WTC11 (cell line): ENCODE data around the gene CNTNAP2. TPM values are rescaled to one million over a fixed set of nuclear protein-coding genes. Genes with fewer than 3 reads are reported as not detected.

Source experiments
- ATAC-seq: fragments of 200-7000 bp; cut with Tn5 transposase; 2 replicates; pipeline ENCODE4 v1.10.0; 2021; ENCODE audit warnings: mild to moderate bottlenecking, moderate library complexity
- CTCF ChIA-PET: fragments of 300-600 bp; sonication (Branson Sonifier 250); formaldehyde crosslinking; loops from one replicate; lab custom pipeline; 2021; ENCODE audit warnings: antibody characterized with exemption; lab: Charles Lee
- POLR2A ChIA-PET: fragments of 350-600 bp; sonication (Branson Sonifier 250); formaldehyde crosslinking; loops from one replicate; lab custom pipeline; 2021; ENCODE audit warnings: antibody characterized with exemption; lab: Charles Lee
- DNase-seq: peaks from one replicate; pipeline ENCODE4 v3.0.0; 2021; ENCODE audit warnings: low spot score
- H3K27ac Mint-ChIP-seq: 2 replicates; pipeline ENCODE4 v1.8.0; 2021; ENCODE audit warnings: mixed read lengths
- H3K27me3 Mint-ChIP-seq: 2 replicates; pipeline ENCODE4 v1.8.0; 2021; ENCODE audit warnings: low read depth, mild to moderate bottlenecking, moderate library complexity, mixed read lengths
- H3K36me3 Mint-ChIP-seq: 2 replicates; pipeline ENCODE4 v1.8.0; 2021; ENCODE audit warnings: mixed read lengths
- H3K4me1 Mint-ChIP-seq: 2 replicates; pipeline ENCODE4 v1.8.0; 2022; ENCODE audit warnings: mixed read lengths
- H3K4me3 Mint-ChIP-seq: 2 replicates; pipeline ENCODE4 v1.8.0; 2021; ENCODE audit warnings: mild to moderate bottlenecking, moderate library complexity, mixed read lengths
- H3K9me3 Mint-ChIP-seq: 2 replicates; pipeline ENCODE4 v1.8.0; 2021; ENCODE audit warnings: mixed read lengths
- AR ChIP-seq: fragments of 250-450 bp; sonication (Bioruptor Pico); IDR thresholded peaks from 2 replicates; pipeline ENCODE4 v1.9.0; 2021; ENCODE audit warnings: mild to moderate bottlenecking
- E2F5 ChIP-seq: sonication (generic); formaldehyde crosslinking; IDR thresholded peaks from 2 replicates; pipeline ENCODE4 v1.8.1; 2022; ENCODE audit warnings: mild to moderate bottlenecking, moderate library complexity, missing genetic modification reagents
- ELF4 ChIP-seq: sonication (generic); formaldehyde crosslinking; IDR thresholded peaks from 2 replicates; pipeline ENCODE4 v1.8.1; 2022; ENCODE audit warnings: low read depth, mild to moderate bottlenecking, moderate library complexity, missing genetic modification reagents
- ETV6 ChIP-seq: sonication (generic); formaldehyde crosslinking; IDR thresholded peaks from 2 replicates; pipeline ENCODE4 v1.8.1; 2022; ENCODE audit warnings: mild to moderate bottlenecking, missing genetic modification reagents
- GABPB1 ChIP-seq: sonication (generic); formaldehyde crosslinking; IDR thresholded peaks from 2 replicates; pipeline ENCODE4 v1.8.1; 2023; ENCODE audit warnings: mild to moderate bottlenecking, missing genetic modification reagents
- GTF2I ChIP-seq: fragments of 250-450 bp; sonication (Bioruptor Pico); conservative IDR thresholded peaks from 2 replicates; pipeline ENCODE4 v1.4.0; 2021; ENCODE audit warnings: mild to moderate bottlenecking
- JUN ChIP-seq: sonication (generic); formaldehyde crosslinking; IDR thresholded peaks from 2 replicates; pipeline ENCODE4 v1.8.0; 2023; ENCODE audit warnings: mild to moderate bottlenecking, missing genetic modification reagents
- KAT7 ChIP-seq: sonication (generic); formaldehyde crosslinking; IDR thresholded peaks from 2 replicates; pipeline ENCODE4 v1.8.1; 2023; ENCODE audit warnings: missing genetic modification reagents, mild to moderate bottlenecking, borderline replicate concordance
- MAX ChIP-seq: sonication (generic); formaldehyde crosslinking; IDR thresholded peaks from 2 replicates; pipeline ENCODE4 v1.8.0; 2022; ENCODE audit warnings: mild to moderate bottlenecking, missing genetic modification reagents
- NR1H2 ChIP-seq: sonication (generic); formaldehyde crosslinking; IDR thresholded peaks from 2 replicates; pipeline ENCODE4 v1.9.0; 2021; ENCODE audit warnings: mild to moderate bottlenecking, moderate library complexity, missing genetic modification reagents
- NR2C2 ChIP-seq: sonication (generic); formaldehyde crosslinking; IDR thresholded peaks from 2 replicates; pipeline ENCODE4 v1.8.0; 2022; ENCODE audit warnings: mild to moderate bottlenecking, missing genetic modification reagents
- OVOL2 ChIP-seq: fragments of 250-450 bp; sonication (Bioruptor Pico); IDR thresholded peaks from 2 replicates; pipeline ENCODE4 v1.9.0; 2021; ENCODE audit warnings: mild to moderate bottlenecking, borderline replicate concordance
- RORB ChIP-seq: fragments of 250-450 bp; sonication (Bioruptor Pico); IDR thresholded peaks from 2 replicates; pipeline ENCODE4 v1.9.0; 2021; ENCODE audit warnings: mild to moderate bottlenecking
- SP1 ChIP-seq: sonication (generic); formaldehyde crosslinking; conservative IDR thresholded peaks from 2 replicates; pipeline ENCODE4 v1.8.1; 2022; ENCODE audit warnings: missing genetic modification reagents
- STAT6 ChIP-seq: sonication (generic); formaldehyde crosslinking; conservative IDR thresholded peaks from 2 replicates; pipeline ENCODE4 v1.8.1; 2023; ENCODE audit warnings: mild to moderate bottlenecking, low read depth, missing genetic modification reagents, moderate library complexity
- TEAD1 ChIP-seq: sonication (generic); formaldehyde crosslinking; IDR thresholded peaks from 2 replicates; pipeline ENCODE4 v1.8.0; 2022; ENCODE audit warnings: mild to moderate bottlenecking, missing genetic modification reagents
- USF1 ChIP-seq: sonication (generic); formaldehyde crosslinking; IDR thresholded peaks from 2 replicates; pipeline ENCODE4 v1.8.0; 2022; ENCODE audit warnings: mild to moderate bottlenecking, missing genetic modification reagents
- ZBTB21 ChIP-seq: sonication (generic); formaldehyde crosslinking; IDR thresholded peaks from 2 replicates; pipeline ENCODE4 v1.8.1; 2023; ENCODE audit warnings: mild to moderate bottlenecking, missing genetic modification reagents, borderline replicate concordance
- ZBTB43 ChIP-seq: sonication (generic); formaldehyde crosslinking; IDR thresholded peaks from 2 replicates; pipeline ENCODE4 v1.8.1; 2023; ENCODE audit warnings: mild to moderate bottlenecking, missing genetic modification reagents
- ZMAT4 ChIP-seq: fragments of 250-450 bp; sonication (Bioruptor Pico); IDR thresholded peaks from 2 replicates; pipeline ENCODE4 v1.9.0; 2021; ENCODE audit warnings: mild to moderate bottlenecking
- ZNF138 ChIP-seq: sonication (generic); formaldehyde crosslinking; conservative IDR thresholded peaks from 2 replicates; pipeline ENCODE4 v1.8.1; 2022; ENCODE audit warnings: mild to moderate bottlenecking, moderate library complexity, missing genetic modification reagents
- ZNF396 ChIP-seq: fragments of 250-450 bp; sonication (Bioruptor Pico); IDR thresholded peaks from 2 replicates; pipeline ENCODE4 v1.8.0; 2021; ENCODE audit warnings: mild to moderate bottlenecking, moderate library complexity, borderline replicate concordance
- ZNF416 ChIP-seq: fragments of 250-450 bp; sonication (Bioruptor Pico); IDR thresholded peaks from 2 replicates; pipeline ENCODE4 v1.9.0; 2021; ENCODE audit warnings: mild to moderate bottlenecking, inconsistent platforms
- ZNF671 ChIP-seq: fragments of 250-450 bp; sonication (Bioruptor Pico); IDR thresholded peaks from 2 replicates; pipeline ENCODE4 v1.8.0; 2021; ENCODE audit warnings: mild to moderate bottlenecking
- total RNA-seq: library from RNA; stranded (reverse); gene quantifications from 3 replicates; pipeline ENCODE4 v1.2.3, GENCODE V29; 2021

CNTNAP2 gene
- total RNA-seq, 1 experiment from 2014 or later: 63.8 TPM

GRCh38 chr7:148214101-148214500, 2097.5 kb downstream of the CNTNAP2 start:
- Mint-ChIP-seq H3K36me3 (peaks cover 13% of the 10 kb centered on the region), H3K9me3 (peaks cover 14% of the 10 kb centered on the region), H3K27ac (no peak overlapping the region), H3K27me3 (peaks cover 4% of the 10 kb centered on the region), H3K4me1 (no peaks in the 10 kb centered on the region), H3K4me3 (no peak overlapping the region)
- no peak for ATAC-seq
- CTCF ChIA-PET: interaction anchor here (1.2 kb wide), 1 partner anchor 14 kb away, joined by 3 read pairs; no protein-coding TSS in a partner anchor
- POLR2A ChIA-PET: no interaction called here
- TF ChIP-seq E2F5 (CRISPR knock-in tag) (no peak), SP1 (CRISPR knock-in tag) (no peak), ZNF396 (no peak), MAX (no peak), ELF4 (CRISPR knock-in tag) (no peak), ZNF416 (CRISPR knock-in tag) (no peak), ETV6 (CRISPR knock-in tag) (no peak), RORB (CRISPR knock-in tag) (no peak), ZNF138 (CRISPR knock-in tag) (no peak), TEAD1 (CRISPR knock-in tag) (no peak), JUN (no peak), ZMAT4 (CRISPR knock-in tag) (no peak), STAT6 (no peak), NR2C2 (CRISPR knock-in tag) (no peak), NR1H2 (CRISPR knock-in tag) (no peak), GABPB1 (no peak), ZNF671 (CRISPR knock-in tag) (no peak), GTF2I (CRISPR knock-in tag) (no peak), ZBTB21 (CRISPR knock-in tag) (no peak), USF1 (no peak)
- no peak for DNase-seq

GRCh38 chr7:148218603-148219002, 2102.0 kb downstream of the CNTNAP2 start:
- DNase-seq (no peak), ATAC-seq (no peak)
- ChIA-PET POLR2A (no interaction called here), CTCF (no interaction called here)
- Mint-ChIP-seq H3K4me3 (no peak overlapping the region), H3K4me1 (no peaks in the 10 kb centered on the region), H3K36me3 (peaks cover 13% of the 10 kb centered on the region), H3K27me3 (peaks cover 4% of the 10 kb centered on the region), H3K27ac (no peak overlapping the region), H3K9me3 (peaks cover 14% of the 10 kb centered on the region)
- TF ChIP-seq OVOL2 (CRISPR knock-in tag) (no peak), STAT6 (no peak), AR (CRISPR knock-in tag) (no peak), ZBTB43 (no peak), E2F5 (CRISPR knock-in tag) (no peak), KAT7 (CRISPR knock-in tag) (no peak), ETV6 (CRISPR knock-in tag) (no peak)
